Measurements from ENCODE around the gene SETDB2. TPM values are rescaled to one million over a fixed set of nuclear protein-coding genes. Genes with fewer than 3 reads are reported as not detected.
A peak's percentile ranks its signal among the peaks of the same experiment; 100 is the strongest.

Gene SETDB2
- total and polyA plus RNA-seq, 10 of the 15 experiments (the other 5 are each of a cell fraction or from before 2014, with no cell fraction given), result 1.2 to 10.0 (median 7.4) TPM

GRCh38 chr13:49459580-49459979 lies 15.5 kb downstream of the SETDB2 start:
- H2AFZ ChIP-seq (ENCODE audit: control insufficient read depth, low read depth, low read length), result no peak overlapping the region
- POLR2A ChIA-PET, result interaction anchor here (0.6 kb wide), 1 partner anchor 15 kb away, joined by 3 read pairs; the partner anchor contains the start of genes CAB39L and SETDB2
- peaks cover 8% of the 10 kb centered on the region; the same call in 1 of the 2 replicates for H3K4me1 ChIP-seq (ENCODE audit: control insufficient read depth, insufficient read depth, low read length)
- DNase-seq (ENCODE audit: low read depth, low spot score) (no peak), FAIRE-seq (no peak), ATAC-seq (peak; percentile 73)
- RAD21 ChIA-PET (ENCODE audit: unreplicated experiment), result no interaction called here
- H4K20me1 ChIP-seq (ENCODE audit: control insufficient read depth, insufficient read depth), result no peaks in the 10 kb centered on the region
- H3K27me3 ChIP-seq (replicated peaks in 1 of 2; ENCODE audit: control insufficient read depth in 2 of 2, insufficient read depth in 2 of 2, low read length in 1 of 2), result no peaks in the 10 kb centered on the region
- WGBS (ENCODE audit: insufficient coverage, insufficient replicate concordance, low lambda C conversion rate, missing lambda C conversion rate), result 0% methylated on average over 1 of the region's 1 CpG
- H3K27ac ChIP-seq (ENCODE audit: control insufficient read depth, insufficient read depth), result no peak overlapping the region
- peaks cover 7% of the 10 kb centered on the region; the same call in 2 of the 3 replicates for H3K9me3 ChIP-seq (replicated peaks; ENCODE audit: control insufficient read depth, insufficient read depth, low read length)
- CTCF ChIA-PET, result interaction anchor here (1.2 kb wide), 2 partner anchors 9 to 11 kb away, joined by 3 read pairs; no protein-coding TSS in a partner anchor
- H3K9ac ChIP-seq (ENCODE audit: control insufficient read depth, insufficient read depth, low read length), result no peak overlapping the region
- in situ Hi-C loops (cut with MboI), result loop anchor here (10.0 kb wide), 1 partner anchor 475 kb away; no protein-coding TSS in a partner anchor
- H3K4me3 ChIP-seq, result no peak overlapping the region
- H3K79me2 ChIP-seq (ENCODE audit: control insufficient read depth, insufficient read depth, low read length), result no peaks in the 10 kb centered on the region
- SMC1A ChIA-PET (ENCODE audit: uncharacterized antibody, unreplicated experiment), result interaction anchor here (1.0 to 3.3 kb wide), 6 partner anchors 10 to 111 kb away, joined by 4 to 13 read pairs (median 5); partner anchors contain the start of genes CAB39L and SETDB2
- no TSS peak for BruUV-seq (replicated peaks)
- H3K4me2 ChIP-seq (ENCODE audit: control insufficient read depth, insufficient read depth), result no peak overlapping the region
- H3K36me3 ChIP-seq (ENCODE audit: control insufficient read depth in 2 of 2, insufficient read depth in 2 of 2, low read length in 1 of 2), result peaks cover 0 to 15% of the 10 kb centered on the region in 2 experiments; a peak in 3 of 4 replicates
- intact Hi-C loops (cut with micrococcal nuclease; ENCODE audit: unreplicated experiment), result no loop called here
- TF ChIP-seq ZZZ3 (IDR thresholded peaks at IDR 0.05; ENCODE audit: control insufficient read depth, insufficient read length, low read depth), result no peak
- TF ChIP-seq NR2F1 (conservative IDR thresholded peaks at IDR 0.05), result no peak
- TF ChIP-seq CTCF (IDR thresholded peaks at IDR 0.05 in 2 of 3, conservative IDR thresholded peaks at IDR 0.05 in 1 of 3; ENCODE audit: control insufficient read depth in 2 of 3, extremely low read depth in 1 of 3, insufficient read depth in 1 of 3, low read depth in 3 of 3, low read length in 3 of 3), result no peak
- TF ChIP-seq, protein P1, sequence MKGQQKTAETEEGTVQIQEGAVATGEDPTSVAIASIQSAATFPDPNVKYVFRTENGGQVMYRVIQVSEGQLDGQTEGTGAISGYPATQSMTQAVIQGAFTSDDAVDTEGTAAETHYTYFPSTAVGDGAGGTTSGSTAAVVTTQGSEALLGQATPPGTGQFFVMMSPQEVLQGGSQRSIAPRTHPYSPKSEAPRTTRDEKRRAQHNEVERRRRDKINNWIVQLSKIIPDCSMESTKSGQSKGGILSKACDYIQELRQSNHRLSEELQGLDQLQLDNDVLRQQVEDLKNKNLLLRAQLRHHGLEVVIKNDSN (IDR thresholded peaks at IDR 0.05; ENCODE audit: borderline replicate concordance, extremely low read length, insufficient read depth, low read depth, low read length), result no peak
- no peak for TF ChIP-seq SKIL (IDR thresholded peaks at IDR 0.05; ENCODE audit: low read depth, poor library complexity, severe bottlenecking)
- no peak for TF ChIP-seq POU2F2 (IDR thresholded peaks at IDR 0.05; ENCODE audit: borderline replicate concordance, low read depth, low read length)
- no peak for TF ChIP-seq ZSCAN29 (IDR thresholded peaks at IDR 0.05)
- 0 out of 2 replicates have a peak, but pooled peaks have one; percentile 41 for TF ChIP-seq JUNB (IDR thresholded peaks at IDR 0.05)
- TF ChIP-seq RUNX3 (IDR thresholded peaks at IDR 0.05; ENCODE audit: low read length), result peak; percentile 49
- TF ChIP-seq MXI1 (IDR thresholded peaks at IDR 0.05; ENCODE audit: low read depth, low read length), result no peak
- TF ChIP-seq, protein P2, sequence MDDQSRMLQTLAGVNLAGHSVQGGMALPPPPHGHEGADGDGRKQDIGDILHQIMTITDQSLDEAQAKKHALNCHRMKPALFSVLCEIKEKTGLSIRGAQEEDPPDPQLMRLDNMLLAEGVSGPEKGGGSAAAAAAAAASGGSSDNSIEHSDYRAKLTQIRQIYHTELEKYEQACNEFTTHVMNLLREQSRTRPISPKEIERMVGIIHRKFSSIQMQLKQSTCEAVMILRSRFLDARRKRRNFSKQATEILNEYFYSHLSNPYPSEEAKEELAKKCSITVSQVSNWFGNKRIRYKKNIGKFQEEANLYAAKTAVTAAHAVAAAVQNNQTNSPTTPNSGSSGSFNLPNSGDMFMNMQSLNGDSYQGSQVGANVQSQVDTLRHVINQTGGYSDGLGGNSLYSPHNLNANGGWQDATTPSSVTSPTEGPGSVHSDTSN (IDR thresholded peaks at IDR 0.05; ENCODE audit: insufficient replicate concordance, low read depth, low read length), result no peak
- TF ChIP-seq MEF2B (IDR thresholded peaks at IDR 0.05; ENCODE audit: partially characterized antibody, poor library complexity, severe bottlenecking), result peak; percentile 11
- no peak for TF ChIP-seq SP1 (IDR thresholded peaks at IDR 0.05; ENCODE audit: low read depth, low read length)
- TF ChIP-seq RBBP5 (conservative IDR thresholded peaks at IDR 0.05), result no peak
- TF ChIP-seq RAD51 (IDR thresholded peaks at IDR 0.05), result no peak
- no peak for TF ChIP-seq EED (IDR thresholded peaks at IDR 0.05; ENCODE audit: low read depth)
- no peak for TF ChIP-seq ATF7 (IDR thresholded peaks at IDR 0.05; ENCODE audit: low read depth)

Measured in GM12878 (cell line).